ENCODE measurements around the gene BCDIN3D.

DNA sequence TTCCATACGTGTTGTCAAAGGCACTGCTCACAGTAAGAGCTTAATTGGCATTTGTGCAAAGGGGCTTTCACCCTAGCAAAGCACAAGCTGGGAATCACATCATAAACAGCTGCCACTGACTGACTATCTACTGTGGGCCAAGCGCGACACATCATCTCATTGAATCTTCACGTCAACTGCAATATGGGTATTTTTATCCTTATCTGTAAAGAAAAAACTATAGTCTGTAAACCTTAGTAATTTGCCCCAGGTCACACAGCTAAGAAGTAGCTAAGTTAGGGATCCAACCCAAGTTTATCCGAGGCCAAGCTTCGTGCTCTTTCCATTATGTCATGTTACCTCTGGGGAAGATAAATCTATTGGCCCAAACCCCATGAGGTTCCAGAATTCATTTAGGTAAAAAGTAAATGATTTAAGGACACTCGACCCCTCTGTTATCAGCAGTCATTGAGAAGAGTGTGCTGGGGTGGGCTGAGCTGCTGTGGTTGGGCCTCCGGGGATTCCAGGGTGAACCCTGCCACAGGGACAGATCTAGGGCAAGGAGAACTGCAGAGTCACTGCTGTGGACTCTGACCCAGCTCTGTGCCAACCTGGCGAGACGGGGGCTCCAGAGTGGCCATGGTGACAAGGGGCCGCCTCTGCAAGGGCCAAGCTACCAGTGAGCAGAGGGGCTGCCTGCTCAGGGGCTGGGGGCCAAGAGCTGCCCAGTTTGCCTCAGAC, 42.3 kb downstream of the BCDIN3D start:
- TF ChIP-seq, protein P1, sequence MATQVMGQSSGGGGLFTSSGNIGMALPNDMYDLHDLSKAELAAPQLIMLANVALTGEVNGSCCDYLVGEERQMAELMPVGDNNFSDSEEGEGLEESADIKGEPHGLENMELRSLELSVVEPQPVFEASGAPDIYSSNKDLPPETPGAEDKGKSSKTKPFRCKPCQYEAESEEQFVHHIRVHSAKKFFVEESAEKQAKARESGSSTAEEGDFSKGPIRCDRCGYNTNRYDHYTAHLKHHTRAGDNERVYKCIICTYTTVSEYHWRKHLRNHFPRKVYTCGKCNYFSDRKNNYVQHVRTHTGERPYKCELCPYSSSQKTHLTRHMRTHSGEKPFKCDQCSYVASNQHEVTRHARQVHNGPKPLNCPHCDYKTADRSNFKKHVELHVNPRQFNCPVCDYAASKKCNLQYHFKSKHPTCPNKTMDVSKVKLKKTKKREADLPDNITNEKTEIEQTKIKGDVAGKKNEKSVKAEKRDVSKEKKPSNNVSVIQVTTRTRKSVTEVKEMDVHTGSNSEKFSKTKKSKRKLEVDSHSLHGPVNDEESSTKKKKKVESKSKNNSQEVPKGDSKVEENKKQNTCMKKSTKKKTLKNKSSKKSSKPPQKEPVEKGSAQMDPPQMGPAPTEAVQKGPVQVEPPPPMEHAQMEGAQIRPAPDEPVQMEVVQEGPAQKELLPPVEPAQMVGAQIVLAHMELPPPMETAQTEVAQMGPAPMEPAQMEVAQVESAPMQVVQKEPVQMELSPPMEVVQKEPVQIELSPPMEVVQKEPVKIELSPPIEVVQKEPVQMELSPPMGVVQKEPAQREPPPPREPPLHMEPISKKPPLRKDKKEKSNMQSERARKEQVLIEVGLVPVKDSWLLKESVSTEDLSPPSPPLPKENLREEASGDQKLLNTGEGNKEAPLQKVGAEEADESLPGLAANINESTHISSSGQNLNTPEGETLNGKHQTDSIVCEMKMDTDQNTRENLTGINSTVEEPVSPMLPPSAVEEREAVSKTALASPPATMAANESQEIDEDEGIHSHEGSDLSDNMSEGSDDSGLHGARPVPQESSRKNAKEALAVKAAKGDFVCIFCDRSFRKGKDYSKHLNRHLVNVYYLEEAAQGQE (IDR thresholded peaks at IDR 0.05; ENCODE audit: insufficient read depth in 1 of 2, low read depth in 2 of 2, low read length in 2 of 2): no peak
- TF ChIP-seq POLR2AphosphoS5 (IDR thresholded peaks at IDR 0.05; ENCODE audit: low read depth, low read length) (no peak), TAF1 (IDR thresholded peaks at IDR 0.05; ENCODE audit: borderline replicate concordance, insufficient read depth, low read length) (no peak)
